ENCODE results near the gene P3H4. TPM values are rescaled to one million over a fixed set of nuclear protein-coding genes. Genes with fewer than 3 reads are reported as not detected.

The P3H4 gene
- total RNA-seq, 1 donor from 2014 or later: 3.4 TPM

GRCh38 chr17:41822216-41823140 lies 10.7 kb upstream of the P3H4 start:
- intact Hi-C loops (cut with micrococcal nuclease): no loop called here

- intact Hi-C loops (cut with micrococcal nuclease): no loop called here
Observed at GRCh38 chr17:41821776-41822175, 10.0 kb upstream of the P3H4 start.

- intact Hi-C loops (cut with micrococcal nuclease): no loop called here
Observed at GRCh38 chr17:41818024-41818423, 6.3 kb upstream of the P3H4 start.

GRCh38 chr17:41816637-41817320 lies 5.0 kb upstream of the P3H4 start:
- intact Hi-C loops (cut with micrococcal nuclease): no loop called here

GRCh38 chr17:41814195-41814594 lies 2.4 kb upstream of the P3H4 start:
- intact Hi-C loops (cut with micrococcal nuclease): no loop called here

GRCh38 chr17:41813699-41814124 lies 2.0 kb upstream of the P3H4 start:
- intact Hi-C loops (cut with micrococcal nuclease): no loop called here

- intact Hi-C loops (cut with micrococcal nuclease): no loop called here
Observed at GRCh38 chr17:41813152-41813680, 1.5 kb upstream of the P3H4 start.

GRCh38 chr17:41812381-41813151 lies 817 bp upstream of the P3H4 start, which contains the start of gene FKBP10:
Gene FKBP10 (plus strand): TSS chr17:41813004. CDS start chr17:41813035, 31 bp downstream.
- intact Hi-C loops (cut with micrococcal nuclease): no loop called here

- intact Hi-C loops (cut with micrococcal nuclease): loop anchor here (1.0 to 2.0 kb wide), 3 partner anchors 24 to 54 kb away; partner anchors contain the start of genes JUP, KLHL11 and NT5C3B
Observed at GRCh38 chr17:41810659-41811548, 845 bp downstream of the P3H4 start.

- intact Hi-C loops (cut with micrococcal nuclease): no loop called here
Observed at GRCh38 chr17:41806685-41807445, 4.9 kb downstream of the P3H4 start.

- intact Hi-C loops (cut with micrococcal nuclease): loop anchor here (5.0 kb wide), 1 partner anchor 64 kb away; the partner anchor contains the start of gene KLHL11
Observed at GRCh38 chr17:41803049-41804020, 8.4 kb downstream of the P3H4 start.

GRCh38 chr17:41801374-41802271 lies 10.1 kb downstream of the P3H4 start:
- intact Hi-C loops (cut with micrococcal nuclease): loop anchor here (1.0 to 5.0 kb wide), 2 partner anchors 63 to 66 kb away; partner anchors contain the start of gene KLHL11

- intact Hi-C loops (cut with micrococcal nuclease): loop anchor here (1.0 to 5.0 kb wide), 2 partner anchors 62 to 67 kb away; partner anchors contain the start of gene KLHL11
Observed at GRCh38 chr17:41800601-41801373, 11.0 kb downstream of the P3H4 start.

- intact Hi-C loops (cut with micrococcal nuclease): no loop called here
Observed at GRCh38 chr17:41799366-41799765, 12.4 kb downstream of the P3H4 start.

GRCh38 chr17:41797377-41797776 lies 14.4 kb downstream of the P3H4 start:
- intact Hi-C loops (cut with micrococcal nuclease): no loop called here
